HepG2 (cell line): Measurements from ENCODE around the gene PRDX6. TPM values are rescaled to one million over a fixed set of nuclear protein-coding genes. Genes with fewer than 3 reads are reported as not detected.
A peak's percentile ranks its signal among the peaks of the same experiment; 100 is the strongest.

Experiments
- MBD4 ChIP-seq: IDR thresholded peaks from 2 replicates; pipeline ENCODE4 v1.6.1; 2012; ENCODE audit warnings: low read length, inconsistent platforms, borderline replicate concordance
- PRMT3 ChIP-seq: sonication (generic); formaldehyde crosslinking; IDR thresholded peaks from 2 replicates; pipeline ENCODE4 v1.8.1; 2022; ENCODE audit warnings: low read depth, mild to moderate bottlenecking, moderate library complexity, missing genetic modification reagents, borderline replicate concordance
- SP2 ChIP-seq: sonication (generic); formaldehyde crosslinking; IDR thresholded peaks from 2 replicates; pipeline ENCODE4 v1.5.1; 2020; ENCODE audit warnings: mild to moderate bottlenecking, missing genetic modification reagents
- SRY ChIP-seq: sonication (generic); formaldehyde crosslinking; IDR thresholded peaks from 2 replicates; pipeline ENCODE4 v1.8.0; 2022; ENCODE audit warnings: mild to moderate bottlenecking, missing genetic modification reagents
- YY1 ChIP-seq: IDR thresholded peaks from 2 replicates; pipeline ENCODE4 v1.6.1; 2011; ENCODE audit warnings: low read length, low read depth, moderate library complexity, mild to moderate bottlenecking; ENCODE audit not compliant: insufficient read depth, insufficient replicate concordance
- ZNF232 ChIP-seq: sonication (generic); formaldehyde crosslinking; IDR thresholded peaks from 2 replicates; pipeline ENCODE4 v1.4.0; 2020; ENCODE audit warnings: missing genetic modification reagents, borderline replicate concordance
- ZNF256 ChIP-seq: sonication (generic); formaldehyde crosslinking; conservative IDR thresholded peaks from 2 replicates; pipeline ENCODE4 v1.4.0; 2020; ENCODE audit warnings: missing genetic modification reagents
- ZNF33A ChIP-seq: sonication (generic); formaldehyde crosslinking; IDR thresholded peaks from 2 replicates; pipeline ENCODE4 v1.5.1; 2020; ENCODE audit warnings: missing genetic modification reagents, mild to moderate bottlenecking, moderate library complexity, borderline replicate concordance
- polyA plus RNA-seq, 8 experiments: library from polyadenylated mRNA; depleted of rRNA in 3 of 8; stranded (reverse) in 7 of 8; unstranded in 1 of 8; fragments of >200 nt; fragmentation: Illumina TruSeq in 4 of 8; extraction: Trizol in 4 of 8; gene quantifications; 2 replicates each; pipeline versions ENCODE4 v1.2.1 to v1.2.3, GENCODE V29; 2011 to 2016; ENCODE audit warnings: low read depth in 4 of 8, missing spikeins in 1 of 8, mixed read lengths in 1 of 8; ENCODE audit not compliant: insufficient read depth in 1 of 8
- total RNA-seq, 5 experiments: library from RNA; depleted of rRNA; stranded (reverse); fragments of >200 nt; fragmentation: Illumina TruSeq; extraction: Trizol; gene quantifications; 2 replicates each; pipeline ENCODE4 v1.2.3, GENCODE V29; 2016; ENCODE audit warnings: low read depth in 1 of 5
- TF ChIP-seq, protein P1 (sequence below): sonication (generic); formaldehyde crosslinking; IDR thresholded peaks from 2 replicates; pipeline ENCODE4 v1.9.0; 2021; ENCODE audit warnings: missing genetic modification reagents, mild to moderate bottlenecking, borderline replicate concordance
- TF ChIP-seq, protein P2 (sequence below): sonication (generic); formaldehyde crosslinking; IDR thresholded peaks from 2 replicates; pipeline ENCODE4 v1.5.1; 2020; ENCODE audit warnings: mild to moderate bottlenecking, missing genetic modification reagents, borderline replicate concordance
- TF ChIP-seq, protein P3 (sequence below): sonication (generic); formaldehyde crosslinking; IDR thresholded peaks from 2 replicates; pipeline ENCODE4 v1.4.0; 2020; ENCODE audit warnings: missing genetic modification reagents
- TF ChIP-seq, protein P4 (sequence below), 2 experiments: sonication (generic) in 1 of 2; formaldehyde crosslinking in 1 of 2; IDR thresholded peaks; 2 replicates each; pipeline versions ENCODE4 v1.4.0 to v1.6.1; 2018 to 2020; ENCODE audit warnings: missing genetic modification reagents in 2 of 2, borderline replicate concordance in 1 of 2, low read depth in 1 of 2, mild to moderate bottlenecking in 1 of 2, missing biosample characterization in 1 of 2
- TF ChIP-seq, protein P5 (sequence below): sonication (generic); formaldehyde crosslinking; IDR thresholded peaks from 2 replicates; pipeline ENCODE4 v1.4.0; 2020; ENCODE audit warnings: missing genetic modification reagents, borderline replicate concordance

PRDX6 gene
- total and polyA plus RNA-seq, 2 of the 13 experiments (the other 11 are each of a cell fraction or from before 2014, with no cell fraction given): 224 to 309 TPM

DNA sequence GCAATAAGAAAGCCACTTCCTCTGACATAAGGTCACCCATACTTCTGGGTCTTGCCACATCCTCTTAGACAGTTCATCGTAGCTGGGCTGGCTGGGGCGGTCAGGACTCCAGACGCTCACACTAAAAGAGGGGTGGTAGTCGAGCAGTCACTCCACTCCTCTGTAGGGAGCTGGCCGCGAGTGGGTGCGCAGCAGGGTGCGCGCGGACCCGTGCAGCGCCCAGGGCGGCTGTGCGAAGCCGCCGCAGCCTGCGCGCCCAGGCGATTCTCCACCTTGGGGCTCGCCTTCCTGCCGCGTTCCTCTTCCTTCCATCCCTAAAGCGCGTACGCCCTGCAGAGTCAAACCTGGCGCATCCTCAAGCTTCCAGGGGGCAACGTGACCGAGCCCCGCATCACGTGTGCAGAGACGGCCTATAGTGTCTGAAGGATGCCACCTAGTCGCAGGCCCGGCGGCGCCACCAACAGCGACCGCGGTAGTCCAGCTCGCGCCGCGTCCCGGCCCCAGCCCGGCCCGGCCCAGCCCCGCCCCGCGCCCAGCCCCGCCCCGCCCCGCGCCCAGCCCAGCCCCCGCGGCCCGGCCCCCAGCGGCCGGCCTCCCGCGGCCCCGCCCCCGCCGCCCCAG lies 360 bp upstream of the PRDX6 start (continued):
- TF ChIP-seq, protein P1, sequence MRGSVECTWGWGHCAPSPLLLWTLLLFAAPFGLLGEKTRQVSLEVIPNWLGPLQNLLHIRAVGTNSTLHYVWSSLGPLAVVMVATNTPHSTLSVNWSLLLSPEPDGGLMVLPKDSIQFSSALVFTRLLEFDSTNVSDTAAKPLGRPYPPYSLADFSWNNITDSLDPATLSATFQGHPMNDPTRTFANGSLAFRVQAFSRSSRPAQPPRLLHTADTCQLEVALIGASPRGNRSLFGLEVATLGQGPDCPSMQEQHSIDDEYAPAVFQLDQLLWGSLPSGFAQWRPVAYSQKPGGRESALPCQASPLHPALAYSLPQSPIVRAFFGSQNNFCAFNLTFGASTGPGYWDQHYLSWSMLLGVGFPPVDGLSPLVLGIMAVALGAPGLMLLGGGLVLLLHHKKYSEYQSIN: no peak
- TF ChIP-seq, protein P2, sequence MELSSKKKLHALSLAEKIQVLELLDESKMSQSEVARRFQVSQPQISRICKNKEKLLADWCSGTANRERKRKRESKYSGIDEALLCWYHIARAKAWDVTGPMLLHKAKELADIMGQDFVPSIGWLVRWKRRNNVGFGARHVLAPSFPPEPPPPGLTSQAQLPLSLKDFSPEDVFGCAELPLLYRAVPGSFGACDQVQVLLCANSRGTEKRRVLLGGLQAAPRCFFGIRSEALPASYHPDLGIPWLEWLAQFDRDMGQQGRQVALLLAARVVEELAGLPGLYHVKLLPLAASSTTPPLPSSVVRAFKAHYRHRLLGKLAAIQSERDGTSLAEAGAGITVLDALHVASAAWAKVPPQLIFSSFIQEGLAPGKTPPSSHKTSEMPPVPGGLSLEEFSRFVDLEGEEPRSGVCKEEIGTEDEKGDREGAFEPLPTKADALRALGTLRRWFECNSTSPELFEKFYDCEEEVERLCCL (CRISPR knock-in tag): no peak
- no peak; the same call in 1 of the 2 replicates for TF ChIP-seq SP2 (CRISPR knock-in tag)
- TF ChIP-seq MBD4: no peak
- TF ChIP-seq ZNF232 (CRISPR knock-in tag): no peak
- TF ChIP-seq, protein P3, sequence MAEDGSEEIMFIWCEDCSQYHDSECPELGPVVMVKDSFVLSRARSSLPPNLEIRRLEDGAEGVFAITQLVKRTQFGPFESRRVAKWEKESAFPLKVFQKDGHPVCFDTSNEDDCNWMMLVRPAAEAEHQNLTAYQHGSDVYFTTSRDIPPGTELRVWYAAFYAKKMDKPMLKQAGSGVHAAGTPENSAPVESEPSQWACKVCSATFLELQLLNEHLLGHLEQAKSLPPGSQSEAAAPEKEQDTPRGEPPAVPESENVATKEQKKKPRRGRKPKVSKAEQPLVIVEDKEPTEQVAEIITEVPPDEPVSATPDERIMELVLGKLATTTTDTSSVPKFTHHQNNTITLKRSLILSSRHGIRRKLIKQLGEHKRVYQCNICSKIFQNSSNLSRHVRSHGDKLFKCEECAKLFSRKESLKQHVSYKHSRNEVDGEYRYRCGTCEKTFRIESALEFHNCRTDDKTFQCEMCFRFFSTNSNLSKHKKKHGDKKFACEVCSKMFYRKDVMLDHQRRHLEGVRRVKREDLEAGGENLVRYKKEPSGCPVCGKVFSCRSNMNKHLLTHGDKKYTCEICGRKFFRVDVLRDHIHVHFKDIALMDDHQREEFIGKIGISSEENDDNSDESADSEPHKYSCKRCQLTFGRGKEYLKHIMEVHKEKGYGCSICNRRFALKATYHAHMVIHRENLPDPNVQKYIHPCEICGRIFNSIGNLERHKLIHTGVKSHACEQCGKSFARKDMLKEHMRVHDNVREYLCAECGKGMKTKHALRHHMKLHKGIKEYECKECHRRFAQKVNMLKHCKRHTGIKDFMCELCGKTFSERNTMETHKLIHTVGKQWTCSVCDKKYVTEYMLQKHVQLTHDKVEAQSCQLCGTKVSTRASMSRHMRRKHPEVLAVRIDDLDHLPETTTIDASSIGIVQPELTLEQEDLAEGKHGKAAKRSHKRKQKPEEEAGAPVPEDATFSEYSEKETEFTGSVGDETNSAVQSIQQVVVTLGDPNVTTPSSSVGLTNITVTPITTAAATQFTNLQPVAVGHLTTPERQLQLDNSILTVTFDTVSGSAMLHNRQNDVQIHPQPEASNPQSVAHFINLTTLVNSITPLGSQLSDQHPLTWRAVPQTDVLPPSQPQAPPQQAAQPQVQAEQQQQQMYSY: no peak
- TF ChIP-seq PRMT3 (CRISPR knock-in tag): peak; percentile 77; the same call in 1 of the 2 replicates
- no peak for TF ChIP-seq ZNF33A (CRISPR knock-in tag)
- TF ChIP-seq ZNF256 (CRISPR knock-in tag): no peak
- TF ChIP-seq, protein P4, sequence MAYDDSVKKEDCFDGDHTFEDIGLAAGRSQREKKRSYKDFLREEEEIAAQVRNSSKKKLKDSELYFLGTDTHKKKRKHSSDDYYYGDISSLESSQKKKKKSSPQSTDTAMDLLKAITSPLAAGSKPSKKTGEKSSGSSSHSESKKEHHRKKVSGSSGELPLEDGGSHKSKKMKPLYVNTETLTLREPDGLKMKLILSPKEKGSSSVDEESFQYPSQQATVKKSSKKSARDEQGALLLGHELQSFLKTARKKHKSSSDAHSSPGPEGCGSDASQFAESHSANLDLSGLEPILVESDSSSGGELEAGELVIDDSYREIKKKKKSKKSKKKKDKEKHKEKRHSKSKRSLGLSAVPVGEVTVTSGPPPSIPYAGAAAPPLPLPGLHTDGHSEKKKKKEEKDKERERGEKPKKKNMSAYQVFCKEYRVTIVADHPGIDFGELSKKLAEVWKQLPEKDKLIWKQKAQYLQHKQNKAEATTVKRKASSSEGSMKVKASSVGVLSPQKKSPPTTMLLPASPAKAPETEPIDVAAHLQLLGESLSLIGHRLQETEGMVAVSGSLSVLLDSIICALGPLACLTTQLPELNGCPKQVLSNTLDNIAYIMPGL (CRISPR knock-in tag; IDR thresholded peaks at IDR 0.05; ENCODE audit: borderline replicate concordance in 1 of 2, low read depth in 1 of 2): peak in 1 of 2 experiments; percentile 20; a peak in 2 of 4 replicates
- no peak for TF ChIP-seq YY1
- TF ChIP-seq SRY (CRISPR knock-in tag): no peak
- TF ChIP-seq, protein P5, sequence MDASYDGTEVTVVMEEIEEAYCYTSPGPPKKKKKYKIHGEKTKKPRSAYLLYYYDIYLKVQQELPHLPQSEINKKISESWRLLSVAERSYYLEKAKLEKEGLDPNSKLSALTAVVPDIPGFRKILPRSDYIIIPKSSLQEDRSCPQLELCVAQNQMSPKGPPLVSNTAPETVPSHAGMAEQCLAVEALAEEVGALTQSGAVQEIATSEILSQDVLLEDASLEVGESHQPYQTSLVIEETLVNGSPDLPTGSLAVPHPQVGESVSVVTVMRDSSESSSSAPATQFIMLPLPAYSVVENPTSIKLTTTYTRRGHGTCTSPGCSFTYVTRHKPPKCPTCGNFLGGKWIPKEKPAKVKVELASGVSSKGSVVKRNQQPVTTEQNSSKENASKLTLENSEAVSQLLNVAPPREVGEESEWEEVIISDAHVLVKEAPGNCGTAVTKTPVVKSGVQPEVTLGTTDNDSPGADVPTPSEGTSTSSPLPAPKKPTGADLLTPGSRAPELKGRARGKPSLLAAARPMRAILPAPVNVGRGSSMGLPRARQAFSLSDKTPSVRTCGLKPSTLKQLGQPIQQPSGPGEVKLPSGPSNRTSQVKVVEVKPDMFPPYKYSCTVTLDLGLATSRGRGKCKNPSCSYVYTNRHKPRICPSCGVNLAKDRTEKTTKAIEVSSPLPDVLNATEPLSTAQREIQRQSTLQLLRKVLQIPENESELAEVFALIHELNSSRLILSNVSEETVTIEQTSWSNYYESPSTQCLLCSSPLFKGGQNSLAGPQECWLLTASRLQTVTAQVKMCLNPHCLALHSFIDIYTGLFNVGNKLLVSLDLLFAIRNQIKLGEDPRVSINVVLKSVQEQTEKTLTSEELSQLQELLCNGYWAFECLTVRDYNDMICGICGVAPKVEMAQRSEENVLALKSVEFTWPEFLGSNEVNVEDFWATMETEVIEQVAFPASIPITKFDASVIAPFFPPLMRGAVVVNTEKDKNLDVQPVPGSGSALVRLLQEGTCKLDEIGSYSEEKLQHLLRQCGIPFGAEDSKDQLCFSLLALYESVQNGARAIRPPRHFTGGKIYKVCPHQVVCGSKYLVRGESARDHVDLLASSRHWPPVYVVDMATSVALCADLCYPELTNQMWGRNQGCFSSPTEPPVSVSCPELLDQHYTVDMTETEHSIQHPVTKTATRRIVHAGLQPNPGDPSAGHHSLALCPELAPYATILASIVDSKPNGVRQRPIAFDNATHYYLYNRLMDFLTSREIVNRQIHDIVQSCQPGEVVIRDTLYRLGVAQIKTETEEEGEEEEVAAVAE (CRISPR knock-in tag): no peak
